WERI-Rb-1 (cell line): ENCODE data around the gene PCSK5.
A peak's percentile ranks its signal among the peaks of the same experiment; 100 is the strongest.

Experiments used
- DNase-seq: peaks from one replicate; pipeline ENCODE4 v3.0.0-alpha.2; 2020
- H3K27ac ChIP-seq: fragments of 250-450 bp; sonication (Bioruptor Pico); 2 replicates; pipeline ENCODE4 v1.5.1; 2020; ENCODE audit warnings: mild to moderate bottlenecking, moderate library complexity
- H3K27me3 ChIP-seq: fragments of 250-450 bp; sonication (Bioruptor Pico); 2 replicates; pipeline ENCODE4 v1.5.1; 2021; ENCODE audit warnings: mild to moderate bottlenecking, low read depth, moderate library complexity; ENCODE audit not compliant: insufficient read depth, severe bottlenecking
- H3K36me3 ChIP-seq: fragments of 250-450 bp; sonication (Bioruptor Pico); 2 replicates; pipeline ENCODE4 v1.5.1; 2020; ENCODE audit warnings: mild to moderate bottlenecking, moderate library complexity
- H3K4me3 ChIP-seq: 2 replicates; pipeline ENCODE4 v1.5.1; 2011; ENCODE audit warnings: low read depth, mild to moderate bottlenecking, control low read depth, low read length
- H3K9me3 ChIP-seq: fragments of 250-450 bp; sonication (Bioruptor Pico); 2 replicates; pipeline ENCODE4 v1.5.1; 2021; ENCODE audit warnings: mild to moderate bottlenecking, moderate library complexity; ENCODE audit not compliant: severe bottlenecking
- CTCF ChIP-seq: IDR thresholded peaks from 2 replicates; pipeline ENCODE4 v1.5.1; 2011; ENCODE audit warnings: low read depth, mild to moderate bottlenecking, control low read depth, inconsistent platforms, low read length

Gene PCSK5

GRCh38 chr9:75979362-75979761 is 88.9 kb downstream of the PCSK5 start:
- Histone ChIP-seq H3K27me3 (no peaks in the 10 kb centered on the region), H3K27ac (no peak overlapping the region), H3K36me3 (no peaks in the 10 kb centered on the region), H3K4me3 (no peak overlapping the region), H3K9me3 (no peaks in the 10 kb centered on the region)
- TF ChIP-seq CTCF, result peak; percentile 36
- peak; percentile 51 for DNase-seq

- no peaks in the 10 kb centered on the region for H3K27me3 ChIP-seq
- no peak for DNase-seq
- no peak overlapping the region for H3K27ac ChIP-seq
- H3K4me3 ChIP-seq, result no peak overlapping the region
- no peaks in the 10 kb centered on the region for H3K9me3 ChIP-seq
- no peaks in the 10 kb centered on the region for H3K36me3 ChIP-seq
- no peak for TF ChIP-seq CTCF
Measured at GRCh38 chr9:75983319-75984045, 93.0 kb downstream of the PCSK5 start.

GRCh38 chr9:75985515-75985914 is 95.0 kb downstream of the PCSK5 start:
- no peak for TF ChIP-seq CTCF
- no peak overlapping the region for H3K4me3 ChIP-seq
- H3K27ac ChIP-seq, result no peak overlapping the region
- H3K27me3 ChIP-seq, result no peaks in the 10 kb centered on the region
- DNase-seq, result no peak
- no peaks in the 10 kb centered on the region for H3K36me3 ChIP-seq
- no peaks in the 10 kb centered on the region for H3K9me3 ChIP-seq

- H3K36me3 ChIP-seq, result no peaks in the 10 kb centered on the region
- no peak for DNase-seq
- H3K27me3 ChIP-seq, result no peaks in the 10 kb centered on the region
- H3K4me3 ChIP-seq, result no peak overlapping the region
- no peak for TF ChIP-seq CTCF
- no peak overlapping the region for H3K27ac ChIP-seq
- no peaks in the 10 kb centered on the region for H3K9me3 ChIP-seq
Measured at GRCh38 chr9:75988663-75989062, 98.2 kb downstream of the PCSK5 start.

GRCh38 chr9:75990156-75990555 is 99.7 kb downstream of the PCSK5 start:
- Histone ChIP-seq H3K36me3 (no peaks in the 10 kb centered on the region), H3K27me3 (no peaks in the 10 kb centered on the region), H3K9me3 (no peaks in the 10 kb centered on the region), H3K4me3 (no peak overlapping the region), H3K27ac (no peak overlapping the region)
- no peak for DNase-seq
- TF ChIP-seq CTCF, result no peak
